BE2C (cell line): ENCODE results near the gene GSG1L2.

Experiments used
- DNase-seq: peaks from one replicate; pipeline ENCODE4 v3.0.0-alpha.2; 2020
- H3K27me3 ChIP-seq: fragments of 250-450 bp; sonication (Bioruptor Pico); 2 replicates; pipeline ENCODE4 v1.5.1; 2020; ENCODE audit warnings: mild to moderate bottlenecking
- H3K36me3 ChIP-seq: fragments of 250-450 bp; sonication (Bioruptor Pico); 2 replicates; pipeline ENCODE4 v1.5.1; 2020; ENCODE audit warnings: mild to moderate bottlenecking
- H3K4me1 ChIP-seq: fragments of 250-450 bp; sonication (Bioruptor Pico); 2 replicates; pipeline ENCODE4 v1.5.1; 2020
- H3K4me3 ChIP-seq: 2 replicates; pipeline ENCODE4 v1.5.1; 2011; ENCODE audit warnings: low read depth, low read length
- H3K9me3 ChIP-seq: fragments of 250-450 bp; sonication (Bioruptor Pico); 2 replicates; pipeline ENCODE4 v1.5.1; 2020
- CTCF ChIP-seq: IDR thresholded peaks from 2 replicates; pipeline ENCODE4 v1.5.1; 2012; ENCODE audit warnings: mild to moderate bottlenecking, low read depth, low read length

The GSG1L2 gene

GRCh38 chr17:9820448-9820847 is 1.4 kb downstream of the GSG1L2 start:
- Histone ChIP-seq H3K4me3 (no peak overlapping the region), H3K9me3 (no peaks in the 10 kb centered on the region), H3K4me1 (no peaks in the 10 kb centered on the region), H3K36me3 (no peaks in the 10 kb centered on the region), H3K27me3 (no peaks in the 10 kb centered on the region)
- TF ChIP-seq CTCF, result no peak
- DNase-seq, result no peak

GRCh38 chr17:9818760-9819159 is 3.1 kb downstream of the GSG1L2 start:
- no peak for DNase-seq
- TF ChIP-seq CTCF, result no peak
- no peak overlapping the region for H3K4me3 ChIP-seq
- no peaks in the 10 kb centered on the region for H3K27me3 ChIP-seq
- no peaks in the 10 kb centered on the region for H3K4me1 ChIP-seq
- H3K36me3 ChIP-seq, result no peaks in the 10 kb centered on the region
- H3K9me3 ChIP-seq, result no peaks in the 10 kb centered on the region

GRCh38 chr17:9817086-9817485 is 4.8 kb downstream of the GSG1L2 start:
- Histone ChIP-seq H3K4me1 (no peaks in the 10 kb centered on the region), H3K27me3 (no peaks in the 10 kb centered on the region), H3K9me3 (no peaks in the 10 kb centered on the region), H3K36me3 (no peaks in the 10 kb centered on the region), H3K4me3 (no peak overlapping the region)
- DNase-seq, result no peak
- TF ChIP-seq CTCF, result no peak

DNA sequence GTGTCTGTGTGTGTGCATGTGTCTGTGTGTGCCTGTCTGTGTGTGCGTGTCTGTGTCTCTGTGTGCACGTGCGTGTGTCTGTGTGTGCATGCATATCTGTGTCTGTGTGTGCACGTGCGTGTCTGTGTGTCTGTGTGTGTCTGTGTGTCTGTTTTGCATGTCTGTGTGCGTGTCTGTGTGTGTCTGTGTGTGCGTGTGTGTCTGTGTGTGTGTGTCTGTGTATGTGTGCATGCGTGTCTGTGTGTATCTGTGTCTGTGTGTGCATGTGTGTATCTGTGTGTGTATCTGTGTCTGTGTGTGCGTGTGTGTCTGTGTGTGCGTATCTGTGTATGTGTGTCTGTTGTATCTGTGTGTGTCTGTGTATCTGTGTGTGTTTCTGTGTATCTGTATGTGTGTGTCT is 5.4 kb downstream of the GSG1L2 start:
- no peaks in the 10 kb centered on the region for H3K9me3 ChIP-seq
- no peak overlapping the region for H3K4me3 ChIP-seq
- H3K4me1 ChIP-seq, result no peaks in the 10 kb centered on the region
- H3K27me3 ChIP-seq, result no peaks in the 10 kb centered on the region
- TF ChIP-seq CTCF, result no peak
- H3K36me3 ChIP-seq, result no peaks in the 10 kb centered on the region
- DNase-seq, result no peak

GRCh38 chr17:9814337-9814945 is 7.4 kb downstream of the GSG1L2 start:
- H3K4me3 ChIP-seq, result no peak overlapping the region
- H3K4me1 ChIP-seq, result no peaks in the 10 kb centered on the region
- H3K27me3 ChIP-seq, result no peaks in the 10 kb centered on the region
- H3K9me3 ChIP-seq, result no peaks in the 10 kb centered on the region
- TF ChIP-seq CTCF, result no peak
- no peaks in the 10 kb centered on the region for H3K36me3 ChIP-seq
- DNase-seq, result no peak

DNA sequence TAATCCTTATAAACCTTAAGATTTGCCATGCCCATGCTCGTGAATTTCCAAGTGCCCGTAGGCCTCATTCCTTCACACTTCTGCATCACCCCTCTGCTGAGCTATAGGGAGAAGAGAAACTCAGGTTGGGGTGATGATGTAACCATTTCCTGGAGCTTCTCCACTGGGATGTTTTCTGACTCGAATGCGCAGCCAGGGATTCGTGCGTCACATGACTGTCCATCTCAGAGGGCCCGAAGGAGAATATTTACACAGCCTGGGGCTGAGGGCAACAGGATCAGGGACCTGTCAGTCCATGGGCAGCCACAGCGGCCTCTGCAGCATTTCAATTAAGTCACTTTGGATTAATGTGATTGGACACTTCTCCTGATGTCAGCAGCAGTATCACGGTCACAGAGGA is 8.7 kb downstream of the GSG1L2 start:
- Histone ChIP-seq H3K36me3 (no peaks in the 10 kb centered on the region), H3K4me3 (no peak overlapping the region), H3K27me3 (no peaks in the 10 kb centered on the region), H3K4me1 (no peaks in the 10 kb centered on the region), H3K9me3 (no peaks in the 10 kb centered on the region)
- TF ChIP-seq CTCF, result no peak
- no peak for DNase-seq
